GM19328 (cell line): ENCODE data around the gene SMAD3.
"Not testable (repeated sequence)": the region's sequence is repeated elsewhere in the genome, so short reads cannot be mapped to it uniquely, and the experiment has no call there.

ENCODE experiments used
- ATAC-seq: cut with Tn5 transposase; IDR thresholded peaks from one replicate; pipeline ENCODE4 v1.9.1; 2021; ENCODE audit warnings: mild to moderate bottlenecking, moderate library complexity; ENCODE audit not compliant: unreplicated experiment

Gene SMAD3

GRCh38 chr15:67062369-67062985 is 2.9 kb upstream of the SMAD3 start:
- ATAC-seq: no peak

GRCh38 chr15:67063689-67064606 is 1.5 kb upstream of the SMAD3 start:
- ATAC-seq: no peak

- peak; percentile 40 for ATAC-seq
Observed at GRCh38 chr15:67064607-67065530, 533 bp upstream of the SMAD3 start.

- ATAC-seq: peak; percentile 3
Observed at GRCh38 chr15:67066041-67066958, 898 bp downstream of the SMAD3 start.

GRCh38 chr15:67066959-67067853 is 1.8 kb downstream of the SMAD3 start:
- ATAC-seq: no peak

GRCh38 chr15:67067930-67068551 is 2.6 kb downstream of the SMAD3 start:
- ATAC-seq: no peak

GRCh38 chr15:67068710-67069400 is 3.5 kb downstream of the SMAD3 start:
- no peak for ATAC-seq

- ATAC-seq: no peak
Observed at GRCh38 chr15:67070150-67070549, 4.7 kb downstream of the SMAD3 start.

GRCh38 chr15:67070892-67071664 is 5.7 kb downstream of the SMAD3 start:
- no peak for ATAC-seq

GRCh38 chr15:67072442-67072841 is 7.0 kb downstream of the SMAD3 start:
- no peak for ATAC-seq

GRCh38 chr15:67072958-67073357 is 7.6 kb downstream of the SMAD3 start:
- ATAC-seq: no peak

GRCh38 chr15:67074886-67075229 is 9.5 kb downstream of the SMAD3 start:
- ATAC-seq: no peak

- ATAC-seq: not testable (repeated sequence)
Observed at GRCh38 chr15:67075555-67076135, 10.2 kb downstream of the SMAD3 start.

- ATAC-seq: no peak
Observed at GRCh38 chr15:67076147-67076843, 10.9 kb downstream of the SMAD3 start.

GRCh38 chr15:67077641-67078215 is 12.3 kb downstream of the SMAD3 start:
- ATAC-seq: no peak

- ATAC-seq: no peak
Observed at GRCh38 chr15:67079361-67079760, 14.0 kb downstream of the SMAD3 start.
